Measurements from ENCODE around the gene MPZL3. TPM values are rescaled to one million over a fixed set of nuclear protein-coding genes. Genes with fewer than 3 reads are reported as not detected.

The MPZL3 gene
- polyA plus RNA-seq, 1 of the 3 experiments (the other 2 are of a cell fraction), result 0.38 TPM

DNA sequence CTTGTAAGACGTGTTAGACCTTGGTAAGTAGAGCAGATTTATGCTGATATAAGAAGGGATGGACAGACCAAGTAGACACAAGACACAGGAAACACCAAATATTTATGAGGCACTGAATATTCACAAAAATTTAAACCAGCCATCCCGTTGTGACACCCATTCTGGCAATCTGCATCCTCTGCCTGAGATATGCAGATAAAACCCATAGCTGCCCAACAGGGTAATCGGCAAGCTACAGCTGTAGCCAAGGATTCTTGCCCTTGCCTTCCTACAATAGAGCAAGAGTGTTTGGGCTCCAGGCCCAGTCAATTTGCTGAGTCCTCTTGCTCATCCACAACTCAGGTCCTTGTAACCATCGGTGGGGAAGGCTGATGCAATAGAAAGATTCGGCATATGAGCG is 30.4 kb upstream of the MPZL3 start (continued):
- TF ChIP-seq, protein P1, sequence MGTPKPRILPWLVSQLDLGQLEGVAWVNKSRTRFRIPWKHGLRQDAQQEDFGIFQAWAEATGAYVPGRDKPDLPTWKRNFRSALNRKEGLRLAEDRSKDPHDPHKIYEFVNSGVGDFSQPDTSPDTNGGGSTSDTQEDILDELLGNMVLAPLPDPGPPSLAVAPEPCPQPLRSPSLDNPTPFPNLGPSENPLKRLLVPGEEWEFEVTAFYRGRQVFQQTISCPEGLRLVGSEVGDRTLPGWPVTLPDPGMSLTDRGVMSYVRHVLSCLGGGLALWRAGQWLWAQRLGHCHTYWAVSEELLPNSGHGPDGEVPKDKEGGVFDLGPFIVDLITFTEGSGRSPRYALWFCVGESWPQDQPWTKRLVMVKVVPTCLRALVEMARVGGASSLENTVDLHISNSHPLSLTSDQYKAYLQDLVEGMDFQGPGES (IDR thresholded peaks at IDR 0.05; ENCODE audit: low read depth, low read length), result no peak
- TF ChIP-seq, protein P2, sequence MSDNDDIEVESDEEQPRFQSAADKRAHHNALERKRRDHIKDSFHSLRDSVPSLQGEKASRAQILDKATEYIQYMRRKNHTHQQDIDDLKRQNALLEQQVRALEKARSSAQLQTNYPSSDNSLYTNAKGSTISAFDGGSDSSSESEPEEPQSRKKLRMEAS (IDR thresholded peaks at IDR 0.05; ENCODE audit: low read depth), result no peak
- TF ChIP-seq YY1 (IDR thresholded peaks at IDR 0.05; ENCODE audit: low read depth) (no peak), ELF1 (IDR thresholded peaks at IDR 0.05) (no peak), RCOR1 (IDR thresholded peaks at IDR 0.05; ENCODE audit: low read length) (no peak), GABPA (IDR thresholded peaks at IDR 0.05; ENCODE audit: low read depth) (no peak), NFIC (IDR thresholded peaks at IDR 0.05; ENCODE audit: borderline replicate concordance) (no peak), TAF1 (IDR thresholded peaks at IDR 0.05; ENCODE audit: borderline replicate concordance, low read depth, low read length) (no peak)
- TF ChIP-seq, protein P3, sequence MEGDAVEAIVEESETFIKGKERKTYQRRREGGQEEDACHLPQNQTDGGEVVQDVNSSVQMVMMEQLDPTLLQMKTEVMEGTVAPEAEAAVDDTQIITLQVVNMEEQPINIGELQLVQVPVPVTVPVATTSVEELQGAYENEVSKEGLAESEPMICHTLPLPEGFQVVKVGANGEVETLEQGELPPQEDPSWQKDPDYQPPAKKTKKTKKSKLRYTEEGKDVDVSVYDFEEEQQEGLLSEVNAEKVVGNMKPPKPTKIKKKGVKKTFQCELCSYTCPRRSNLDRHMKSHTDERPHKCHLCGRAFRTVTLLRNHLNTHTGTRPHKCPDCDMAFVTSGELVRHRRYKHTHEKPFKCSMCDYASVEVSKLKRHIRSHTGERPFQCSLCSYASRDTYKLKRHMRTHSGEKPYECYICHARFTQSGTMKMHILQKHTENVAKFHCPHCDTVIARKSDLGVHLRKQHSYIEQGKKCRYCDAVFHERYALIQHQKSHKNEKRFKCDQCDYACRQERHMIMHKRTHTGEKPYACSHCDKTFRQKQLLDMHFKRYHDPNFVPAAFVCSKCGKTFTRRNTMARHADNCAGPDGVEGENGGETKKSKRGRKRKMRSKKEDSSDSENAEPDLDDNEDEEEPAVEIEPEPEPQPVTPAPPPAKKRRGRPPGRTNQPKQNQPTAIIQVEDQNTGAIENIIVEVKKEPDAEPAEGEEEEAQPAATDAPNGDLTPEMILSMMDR (IDR thresholded peaks at IDR 0.05), result no peak

DNA sequence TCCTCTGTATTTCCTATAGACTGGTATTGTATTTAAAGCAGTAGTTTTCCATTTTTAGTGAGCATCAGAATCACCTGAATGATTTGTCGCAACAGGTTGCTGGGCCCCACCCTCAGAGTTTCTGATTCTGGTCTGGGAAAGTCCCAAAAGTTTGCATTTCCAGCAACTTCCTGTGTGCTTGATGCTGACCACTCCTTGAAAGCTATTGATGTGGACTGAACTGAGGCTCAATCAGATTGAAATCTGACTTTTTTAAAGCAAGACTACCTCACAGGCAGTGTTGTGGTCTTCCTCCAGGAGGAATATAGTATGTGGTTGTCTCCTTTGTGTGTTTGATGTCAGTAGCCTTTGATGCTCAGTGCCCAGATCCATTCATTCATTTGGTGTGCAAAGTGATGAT is 29.1 kb upstream of the MPZL3 start:
- ChIA-PET CTCF (interaction anchor here (1.0 kb wide), 1 partner anchor 137 kb away, joined by 3 read pairs; no protein-coding TSS in a partner anchor), POLR2A (no interaction called here)
- Histone ChIP-seq H3K4me2 (no peak overlapping the region), H3K27ac (ENCODE audit: low read depth in 2 of 2, low read length in 1 of 2) (no peak overlapping the region), H3K27me3 (ENCODE audit: insufficient read depth) (peaks cover 4% of the 10 kb centered on the region; the same call in 1 of the 2 replicates), H3K4me3 (ENCODE audit: low read depth in 2 of 2, low read length in 1 of 2) (no peak overlapping the region), H2AFZ (ENCODE audit: low read depth) (no peak overlapping the region; the same call in 1 of the 2 replicates), H3K36me3 (replicated peaks in 1 of 2; ENCODE audit: control insufficient read depth in 1 of 2, insufficient read depth in 2 of 2, low read length in 1 of 2) (no peaks in the 10 kb centered on the region), H3K9me3 (no peaks in the 10 kb centered on the region), H3K79me2 (ENCODE audit: insufficient read depth) (no peaks in the 10 kb centered on the region), H3F3A (replicated peaks; ENCODE audit: insufficient read depth) (no peaks in the 10 kb centered on the region), H4K20me1 (ENCODE audit: insufficient read depth) (no peaks in the 10 kb centered on the region), H3K9me2 (no peaks in the 10 kb centered on the region), H3K9ac (no peak overlapping the region), H3K4me1 (ENCODE audit: control insufficient read depth in 1 of 2, insufficient read depth in 2 of 2, low read depth in 1 of 2, low read length in 1 of 2) (peaks cover 0 to 3% of the 10 kb centered on the region in 2 experiments; a peak in 1 of 4 replicates)
- DNase-seq, result no peak
- WGBS (ENCODE audit: low lambda C conversion rate), result 32% methylated on average over 1 of the region's 1 CpG
- TF ChIP-seq MXI1 (IDR thresholded peaks at IDR 0.05; ENCODE audit: low read depth, low read length) (no peak), FOXJ3 (CRISPR knock-in tag; IDR thresholded peaks at IDR 0.05) (no peak), FOXM1 (IDR thresholded peaks at IDR 0.05; ENCODE audit: low read depth) (no peak), EZH2phosphoT487 (IDR thresholded peaks at IDR 0.05; ENCODE audit: borderline replicate concordance, low read depth) (no peak), POLR2AphosphoS5 (IDR thresholded peaks at IDR 0.05; ENCODE audit: low read depth, low read length) (no peak), ELF1 (IDR thresholded peaks at IDR 0.05) (no peak), TEAD4 (IDR thresholded peaks at IDR 0.05; ENCODE audit: borderline replicate concordance, insufficient read depth) (no peak), RXRA (IDR thresholded peaks at IDR 0.05; ENCODE audit: borderline replicate concordance, low read depth) (no peak), TAF1 (IDR thresholded peaks at IDR 0.05; ENCODE audit: borderline replicate concordance, low read depth, low read length) (no peak)
- TF ChIP-seq, protein P2 (IDR thresholded peaks at IDR 0.05; ENCODE audit: low read depth), result no peak
- TF ChIP-seq, protein P3 (IDR thresholded peaks at IDR 0.05), result no peak
- TF ChIP-seq, protein P4, sequence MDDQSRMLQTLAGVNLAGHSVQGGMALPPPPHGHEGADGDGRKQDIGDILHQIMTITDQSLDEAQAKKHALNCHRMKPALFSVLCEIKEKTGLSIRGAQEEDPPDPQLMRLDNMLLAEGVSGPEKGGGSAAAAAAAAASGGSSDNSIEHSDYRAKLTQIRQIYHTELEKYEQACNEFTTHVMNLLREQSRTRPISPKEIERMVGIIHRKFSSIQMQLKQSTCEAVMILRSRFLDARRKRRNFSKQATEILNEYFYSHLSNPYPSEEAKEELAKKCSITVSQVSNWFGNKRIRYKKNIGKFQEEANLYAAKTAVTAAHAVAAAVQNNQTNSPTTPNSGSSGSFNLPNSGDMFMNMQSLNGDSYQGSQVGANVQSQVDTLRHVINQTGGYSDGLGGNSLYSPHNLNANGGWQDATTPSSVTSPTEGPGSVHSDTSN (IDR thresholded peaks at IDR 0.05), result no peak

All from SK-N-SH (cell line).